HG03025 (cell line): ENCODE results near the gene DCST2.

Experiments
- ATAC-seq: cut with Tn5 transposase; IDR thresholded peaks from one replicate; pipeline ENCODE4 v1.9.1; 2021; ENCODE audit warnings: mild to moderate bottlenecking, moderate library complexity; ENCODE audit not compliant: unreplicated experiment, low FRiP score

Gene DCST2

DNA sequence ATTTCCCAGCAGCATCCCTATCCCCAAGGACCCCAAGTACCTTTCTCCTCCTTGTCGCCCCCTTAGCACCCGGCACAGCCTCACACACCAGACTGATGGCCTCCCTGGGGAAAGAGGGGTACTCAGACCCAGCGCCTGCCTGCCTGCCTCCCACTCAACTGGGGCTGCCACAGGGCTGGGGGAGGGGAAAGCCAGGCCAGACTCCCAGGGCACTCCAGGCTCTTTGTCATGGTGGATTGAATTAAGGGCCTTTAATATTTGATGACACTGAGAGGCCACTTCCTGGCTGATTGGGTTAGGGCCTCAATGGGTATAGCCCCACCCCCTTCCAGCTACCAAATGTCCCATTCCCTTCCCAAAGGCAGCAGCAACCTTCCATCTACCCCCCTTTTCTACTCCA, 64.8 kb downstream of the DCST2 start:
- ATAC-seq = no peak
